OCI-LY1 (cell line): ENCODE measurements around the gene STK25.

Experiments
- EZH2 ChIP-seq: fragments of 200-600 bp; sonication (generic), shearing (Covaris generic); IDR thresholded peaks from 2 replicates; pipeline ENCODE4 v1.8.0; 2017; ENCODE audit warnings: borderline replicate concordance, mixed run types, mild to moderate bottlenecking, antibody characterized with exemption, low read length, moderate library complexity, mixed read lengths
- TF ChIP-seq, protein P1 (sequence below): fragments of 200-600 bp; sonication (generic), shearing (Covaris generic); IDR thresholded peaks from 2 replicates; pipeline ENCODE4 v1.5.1; 2017; ENCODE audit warnings: mild to moderate bottlenecking, antibody characterized with exemption, low read length, moderate library complexity, mixed read lengths

DNA sequence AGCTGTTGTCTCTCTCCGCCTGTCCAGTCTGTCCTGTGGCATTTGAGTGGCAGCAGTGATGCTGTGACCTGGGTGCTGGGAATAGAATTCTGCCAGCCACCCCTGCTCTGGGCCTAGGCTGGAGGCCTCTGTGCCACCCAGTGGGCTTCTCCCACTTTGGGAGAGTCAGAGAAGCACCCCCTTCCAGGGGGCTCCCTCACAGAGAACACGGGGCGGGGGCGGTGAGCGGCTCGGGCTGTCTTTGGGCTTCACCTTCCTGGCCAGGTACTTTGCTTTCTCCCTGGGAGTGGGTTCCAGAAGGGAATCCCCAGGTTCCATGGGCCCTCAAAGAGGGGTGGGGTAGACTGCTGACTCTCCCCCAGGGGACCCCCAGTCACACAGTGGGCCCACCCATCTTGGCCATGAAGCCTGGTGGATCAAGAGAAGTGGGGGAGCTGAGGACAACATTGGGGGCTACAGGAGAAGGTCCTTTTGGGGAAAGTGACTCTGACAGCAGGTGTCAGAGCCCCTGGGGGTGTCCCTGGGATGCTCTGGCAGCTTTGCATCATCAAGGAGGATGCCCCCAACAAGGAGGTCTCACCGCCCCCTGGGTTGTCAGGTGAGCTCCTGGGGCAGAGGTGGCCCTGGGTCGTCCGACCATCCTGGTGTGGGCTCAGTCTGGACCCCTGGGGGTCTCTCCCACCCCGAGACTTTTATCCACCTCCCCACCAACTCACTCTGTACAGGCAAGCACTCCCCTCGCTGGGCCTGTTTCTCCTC is 31.4 kb upstream of the STK25 start:
- TF ChIP-seq, protein P1, sequence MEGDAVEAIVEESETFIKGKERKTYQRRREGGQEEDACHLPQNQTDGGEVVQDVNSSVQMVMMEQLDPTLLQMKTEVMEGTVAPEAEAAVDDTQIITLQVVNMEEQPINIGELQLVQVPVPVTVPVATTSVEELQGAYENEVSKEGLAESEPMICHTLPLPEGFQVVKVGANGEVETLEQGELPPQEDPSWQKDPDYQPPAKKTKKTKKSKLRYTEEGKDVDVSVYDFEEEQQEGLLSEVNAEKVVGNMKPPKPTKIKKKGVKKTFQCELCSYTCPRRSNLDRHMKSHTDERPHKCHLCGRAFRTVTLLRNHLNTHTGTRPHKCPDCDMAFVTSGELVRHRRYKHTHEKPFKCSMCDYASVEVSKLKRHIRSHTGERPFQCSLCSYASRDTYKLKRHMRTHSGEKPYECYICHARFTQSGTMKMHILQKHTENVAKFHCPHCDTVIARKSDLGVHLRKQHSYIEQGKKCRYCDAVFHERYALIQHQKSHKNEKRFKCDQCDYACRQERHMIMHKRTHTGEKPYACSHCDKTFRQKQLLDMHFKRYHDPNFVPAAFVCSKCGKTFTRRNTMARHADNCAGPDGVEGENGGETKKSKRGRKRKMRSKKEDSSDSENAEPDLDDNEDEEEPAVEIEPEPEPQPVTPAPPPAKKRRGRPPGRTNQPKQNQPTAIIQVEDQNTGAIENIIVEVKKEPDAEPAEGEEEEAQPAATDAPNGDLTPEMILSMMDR: no peak
- no peak for TF ChIP-seq EZH2
